Stromal cell of bone marrow (primary cell): ENCODE measurements around the gene PAWR.
"Not testable (repeated sequence)": the region's sequence is repeated elsewhere in the genome, so short reads cannot be mapped to it uniquely, and the experiment has no call there.

Source experiments
- DNase-seq: peaks from one replicate; pipeline ENCODE4 v3.0.0-alpha.2; 2012; ENCODE audit warnings: low read depth

The PAWR gene

GRCh38 chr12:79646843-79647242 lies 43.9 kb downstream of the PAWR start:
- not testable (repeated sequence) for DNase-seq

GRCh38 chr12:79645235-79645630 lies 45.5 kb downstream of the PAWR start:
- DNase-seq: no peak

- no peak for DNase-seq
These were observed 46.2 kb downstream of the PAWR start for GRCh38 chr12:79644274-79645234.

- DNase-seq: no peak
These were observed 46.9 kb downstream of the PAWR start for GRCh38 chr12:79643821-79644220.

- DNase-seq: no peak
These were observed 52.3 kb downstream of the PAWR start for GRCh38 chr12:79638490-79638889.

- DNase-seq: no peak
These were observed 53.7 kb downstream of the PAWR start for GRCh38 chr12:79637093-79637492.

- DNase-seq: no peak
These were observed 55.1 kb downstream of the PAWR start for GRCh38 chr12:79635676-79636075.

GRCh38 chr12:79634957-79635471 lies 55.8 kb downstream of the PAWR start:
- no peak for DNase-seq

GRCh38 chr12:79629561-79629960 lies 61.2 kb downstream of the PAWR start:
- no peak for DNase-seq

- not testable (repeated sequence) for DNase-seq
These were observed 64.0 kb downstream of the PAWR start for GRCh38 chr12:79626735-79627134.

GRCh38 chr12:79624378-79624777 lies 66.4 kb downstream of the PAWR start:
- DNase-seq: no peak

- DNase-seq: no peak
These were observed 70.7 kb downstream of the PAWR start for GRCh38 chr12:79619872-79620562.

- DNase-seq: no peak
These were observed 71.8 kb downstream of the PAWR start for GRCh38 chr12:79618848-79619404.

GRCh38 chr12:79617696-79618095 lies 73.1 kb downstream of the PAWR start:
- DNase-seq: no peak

- DNase-seq: no peak
These were observed 74.9 kb downstream of the PAWR start for GRCh38 chr12:79615596-79616560.

- DNase-seq: no peak
These were observed 76.0 kb downstream of the PAWR start for GRCh38 chr12:79614730-79615129.

- no peak for DNase-seq
These were observed 88.9 kb downstream of the PAWR start for GRCh38 chr12:79601908-79602307.

GRCh38 chr12:79597910-79598309 lies 92.9 kb downstream of the PAWR start:
- no peak for DNase-seq

- no peak for DNase-seq
These were observed 93.9 kb downstream of the PAWR start for GRCh38 chr12:79596719-79597350.

GRCh38 chr12:79595273-79595672 lies 95.5 kb downstream of the PAWR start:
- no peak for DNase-seq

GRCh38 chr12:79592865-79593264 lies 97.9 kb downstream of the PAWR start:
- DNase-seq: no peak
